Gastrocnemius medialis (tissue), 4 donors: ENCODE results near the gene CLIC1. TPM values are rescaled to one million over a fixed set of nuclear protein-coding genes. Genes with fewer than 3 reads are reported as not detected.

Source experiments
- ATAC-seq, 2 donors: fragments of 150-250 bp; one replicate each; pipeline ENCODE4 v1.9.1; 2016
- DNase-seq, 2 donors: peaks; one replicate each; pipeline ENCODE4 v3.0.0-alpha.2; 2019
- H3K27ac ChIP-seq, 4 donors: fragments of 200-600 bp; sonication (generic); 1 replicate in 1 of 4; 2 replicates in 3 of 4; pipeline ENCODE4 v1.5.1; 2016 to 2018; ENCODE audit warnings: mild to moderate bottlenecking in 2 of 4, moderate library complexity in 1 of 4
- H3K27me3 ChIP-seq, 3 donors: fragments of 200-600 bp; sonication (generic) in 2 of 3; 1 replicate in 1 of 3; 2 replicates in 2 of 3; pipeline versions ENCODE4 v1.5.1 to v1.6.0; 2016 to 2019; ENCODE audit warnings: mild to moderate bottlenecking in 1 of 3, moderate library complexity in 1 of 3
- H3K36me3 ChIP-seq, 2 donors: fragments of 200-600 bp; sonication (generic) in 1 of 2; one replicate each; pipeline ENCODE4 v1.5.1; 2017 to 2018
- H3K4me1 ChIP-seq, 2 donors: fragments of 200-600 bp; sonication (generic) in 1 of 2; one replicate each; pipeline ENCODE4 v1.5.1; 2016 to 2017; ENCODE audit warnings: mild to moderate bottlenecking in 2 of 2
- H3K4me3 ChIP-seq, 4 donors: fragments of 200-600 bp; sonication (generic) in 3 of 4; 1 replicate in 1 of 4; 2 replicates in 3 of 4; pipeline ENCODE4 v1.5.1; 2016 to 2019; ENCODE audit warnings: mild to moderate bottlenecking in 2 of 4
- H3K9me3 ChIP-seq, 3 donors: fragments of 200-600 bp; sonication (generic) in 2 of 3; 1 replicate in 1 of 3; 2 replicates in 2 of 3; pipeline ENCODE4 v1.5.1; 2016 to 2019
- CTCF ChIP-seq, 5 experiments: fragments of 450-650 bp in 3 of 5; fragments of 200-600 bp in 2 of 5; sonication (generic) in 2 of 5; IDR thresholded peaks in 4 of 5; conservative IDR thresholded peaks in 1 of 5; 1 replicate in 4 of 5; 2 replicates in 1 of 5; pipeline ENCODE4 v1.5.1; 2016 to 2019; ENCODE audit warnings: antibody characterized with exemption in 5 of 5, mild to moderate bottlenecking in 3 of 5, moderate library complexity in 3 of 5
- POLR2A ChIP-seq, 2 donors: fragments of 450-650 bp; IDR thresholded peaks; one replicate each; pipeline ENCODE4 v1.6.1; 2017; ENCODE audit warnings: antibody characterized with exemption in 2 of 2, mild to moderate bottlenecking in 2 of 2, moderate library complexity in 2 of 2
- in situ Hi-C, 4 donors: fragments of 200-750 bp; cut with MboI; loops; one replicate each; pipeline versions ENCODE4 v1.15.0 to v1.8.0; 2017; ENCODE audit warnings: low sequenced_read_pairs in 4 of 4
- intact Hi-C: fragments of 100-400 bp; cut with DNase I; formaldehyde crosslinking; loops from one replicate; pipeline ENCODE4 v1.15.1; 2023; ENCODE audit warnings: low total_unique reads
- total RNA-seq, 4 donors: library from RNA; depleted of rRNA; stranded (reverse); fragments of >200 nt; gene quantifications; one replicate each; pipeline versions ENCODE4 v1.1.0 to v1.2.3, GENCODE V29; 2016

CLIC1 gene
- total RNA-seq, 4 donors from 2014 or later, result 20.9 to 41.3 (median 26.3) TPM

- Histone ChIP-seq H3K36me3 (peaks cover 0 to 100% of the 10 kb centered on the region in 2 donors), H3K4me1 (no peaks in the 10 kb centered on the region), H3K27ac (no peak overlapping the region), H3K4me3 (no peak overlapping the region), H3K27me3 (no peaks in the 10 kb centered on the region), H3K9me3 (no peaks in the 10 kb centered on the region)
- in situ Hi-C loops, result loop anchor here in 1 of 4 donors (25.0 kb wide), 1 partner anchor 271 kb away; the partner anchor contains the start of genes DXO, NELFE and SKIC2
- TF ChIP-seq POLR2A (IDR thresholded peaks at IDR 0.05), result no peak
- TF ChIP-seq CTCF (IDR thresholded peaks at IDR 0.05 in 4 of 5, conservative IDR thresholded peaks at IDR 0.05 in 1 of 5), result no peak
- ATAC-seq, result no peak
- no peak for DNase-seq
- intact Hi-C loops, result no loop called here
Measured at GRCh38 chr6:31691564-31692108, 44.7 kb downstream of the CLIC1 start.

GRCh38 chr6:31691078-31691463, 45.3 kb downstream of the CLIC1 start:
- H3K4me1 ChIP-seq, result no peaks in the 10 kb centered on the region
- DNase-seq (no peak), ATAC-seq (no peak)
- no peaks in the 10 kb centered on the region for H3K9me3 ChIP-seq
- H3K4me3 ChIP-seq, result no peak overlapping the region
- intact Hi-C loops (no loop called here), in situ Hi-C loops (loop anchor here in 1 of 4 donors (25.0 kb wide), 1 partner anchor 271 kb away; the partner anchor contains the start of genes DXO, NELFE and SKIC2)
- H3K36me3 ChIP-seq, result peaks cover 0 to 100% of the 10 kb centered on the region in 2 donors
- H3K27me3 ChIP-seq, result no peaks in the 10 kb centered on the region
- TF ChIP-seq POLR2A (IDR thresholded peaks at IDR 0.05) (no peak), CTCF (IDR thresholded peaks at IDR 0.05 in 4 of 5, conservative IDR thresholded peaks at IDR 0.05 in 1 of 5) (no peak)
- no peak overlapping the region for H3K27ac ChIP-seq

- no peaks in the 10 kb centered on the region for H3K4me1 ChIP-seq
- H3K9me3 ChIP-seq, result no peaks in the 10 kb centered on the region
- no peak overlapping the region for H3K4me3 ChIP-seq
- no peak overlapping the region for H3K27ac ChIP-seq
- ATAC-seq, result no peak
- intact Hi-C loops, result no loop called here
- TF ChIP-seq POLR2A (IDR thresholded peaks at IDR 0.05) (no peak), CTCF (IDR thresholded peaks at IDR 0.05 in 4 of 5, conservative IDR thresholded peaks at IDR 0.05 in 1 of 5) (no peak)
- in situ Hi-C loops, result loop anchor here in 1 of 4 donors (25.0 kb wide), 1 partner anchor 272 kb away; the partner anchor contains the start of genes DXO, NELFE and SKIC2
- H3K36me3 ChIP-seq, result peaks cover 0 to 98% of the 10 kb centered on the region in 2 donors
- H3K27me3 ChIP-seq, result no peaks in the 10 kb centered on the region
- no peak for DNase-seq
Measured at GRCh38 chr6:31690231-31691077, 45.9 kb downstream of the CLIC1 start.

GRCh38 chr6:31689249-31690110, 46.9 kb downstream of the CLIC1 start:
- peaks cover 0 to 94% of the 10 kb centered on the region in 2 donors for H3K36me3 ChIP-seq
- no peaks in the 10 kb centered on the region for H3K9me3 ChIP-seq
- in situ Hi-C loops (loop anchor here in 2 of 4 donors (5.0 to 25.0 kb wide), 3 partner anchors 83 to 273 kb away; partner anchors contain the start of genes DXO (in 1 of the 2), NELFE (in 1 of the 2) and SKIC2 (in 1 of the 2)), intact Hi-C loops (no loop called here)
- H3K4me1 ChIP-seq, result no peaks in the 10 kb centered on the region
- no peak overlapping the region for H3K27ac ChIP-seq
- H3K27me3 ChIP-seq, result no peaks in the 10 kb centered on the region
- no peak for DNase-seq
- TF ChIP-seq CTCF (IDR thresholded peaks at IDR 0.05 in 4 of 5, conservative IDR thresholded peaks at IDR 0.05 in 1 of 5), result no peak
- TF ChIP-seq POLR2A (IDR thresholded peaks at IDR 0.05), result no peak
- no peak for ATAC-seq
- H3K4me3 ChIP-seq, result no peak overlapping the region
